NCI-H526 treated with DMSO at 0.1 percent for 48 hours (cell line): ENCODE data around the gene PRLH.
A peak's percentile ranks its signal among the peaks of the same experiment; 100 is the strongest.
"Not testable (repeated sequence)": the region's sequence is repeated elsewhere in the genome, so short reads cannot be mapped to it uniquely, and the experiment has no call there.

Experiments used
- DNase-seq: peaks from one replicate; lab custom pipeline; 2025; lab: John Stamatoyannopoulos, UW

PRLH gene

DNA sequence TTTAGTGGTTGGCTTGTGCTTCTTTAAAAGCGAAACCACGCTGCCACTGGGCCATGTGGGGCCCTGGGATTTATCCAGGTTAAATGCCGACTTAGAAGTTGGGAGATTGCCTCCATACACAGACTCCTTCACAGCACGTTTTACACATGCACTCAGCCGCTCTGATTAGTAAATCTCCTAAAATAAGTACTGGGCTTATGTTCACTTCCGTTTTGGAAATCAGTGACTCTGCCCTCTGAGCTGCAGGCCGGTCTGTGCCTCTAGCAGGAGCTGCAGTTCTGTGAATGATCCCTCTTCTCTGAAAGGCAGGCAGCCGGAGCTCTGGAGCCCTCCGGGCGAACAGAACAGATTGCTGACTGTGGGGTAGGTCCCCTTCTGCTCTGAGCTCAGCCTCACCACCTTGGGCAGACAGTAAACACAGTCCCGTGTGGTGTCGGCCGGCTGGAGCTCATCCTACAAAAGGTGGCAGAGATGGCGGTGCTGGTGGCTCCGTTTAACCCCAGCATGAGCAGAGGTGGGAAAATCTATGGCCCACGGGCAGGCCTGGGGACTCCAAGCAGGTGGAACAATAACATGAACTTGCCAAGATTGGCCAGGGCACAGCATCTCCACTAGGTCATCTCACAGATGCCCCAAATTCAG lies 34.0 kb downstream of the PRLH start:
- DNase-seq = no peak

DNA sequence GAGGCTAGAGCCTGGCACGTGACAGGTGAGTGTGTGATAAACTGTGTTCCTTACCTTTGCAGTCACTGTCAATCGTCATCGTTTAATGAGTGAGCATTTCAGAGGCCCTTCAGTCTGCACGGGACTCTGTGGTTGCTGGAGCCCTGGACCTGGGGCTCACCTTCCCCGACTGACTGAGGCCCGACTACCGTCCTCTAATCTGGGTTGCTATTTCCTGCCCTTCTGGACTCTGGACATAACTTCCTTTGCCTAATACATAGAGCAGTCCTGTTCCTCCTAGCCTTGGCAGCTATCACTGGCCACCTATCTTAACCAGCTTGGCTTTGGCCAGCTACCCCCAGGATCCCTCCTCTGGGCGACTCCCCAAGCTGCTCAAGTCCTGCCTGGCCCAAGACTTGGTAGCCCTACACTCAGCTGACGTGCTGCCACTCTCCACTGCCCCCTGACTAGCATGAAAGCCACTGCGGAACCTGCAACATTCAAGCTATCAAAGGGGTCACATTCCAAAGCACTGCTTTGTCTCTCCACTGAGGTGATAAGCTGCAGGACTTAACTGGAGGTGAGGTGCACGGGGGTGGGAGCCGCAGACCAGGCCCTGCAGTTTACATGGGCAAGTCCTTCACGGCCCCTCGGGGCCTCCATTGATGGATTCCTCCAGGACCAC lies 35.2 kb downstream of the PRLH start:
- no peak for DNase-seq

DNA sequence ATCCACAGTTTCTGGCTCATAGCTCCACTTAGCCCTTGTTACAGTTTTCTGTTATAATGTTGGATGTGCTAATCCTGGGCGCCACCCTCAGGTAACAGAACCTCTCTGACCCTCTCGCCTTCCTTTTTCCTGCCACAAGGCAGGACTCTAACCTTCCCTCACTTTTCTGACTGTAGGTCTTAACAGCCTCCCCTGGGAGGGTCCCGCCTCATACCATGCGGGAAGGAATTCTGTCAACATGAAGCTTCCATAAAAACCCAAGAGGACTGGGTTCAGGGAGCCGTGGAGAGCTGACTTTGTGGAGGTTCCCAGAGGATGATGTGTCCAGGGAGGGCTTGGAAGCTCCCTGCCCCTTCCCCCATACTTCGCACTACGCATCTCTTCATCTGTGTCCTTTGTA lies 36.0 kb downstream of the PRLH start:
- DNase-seq = no peak

DNA sequence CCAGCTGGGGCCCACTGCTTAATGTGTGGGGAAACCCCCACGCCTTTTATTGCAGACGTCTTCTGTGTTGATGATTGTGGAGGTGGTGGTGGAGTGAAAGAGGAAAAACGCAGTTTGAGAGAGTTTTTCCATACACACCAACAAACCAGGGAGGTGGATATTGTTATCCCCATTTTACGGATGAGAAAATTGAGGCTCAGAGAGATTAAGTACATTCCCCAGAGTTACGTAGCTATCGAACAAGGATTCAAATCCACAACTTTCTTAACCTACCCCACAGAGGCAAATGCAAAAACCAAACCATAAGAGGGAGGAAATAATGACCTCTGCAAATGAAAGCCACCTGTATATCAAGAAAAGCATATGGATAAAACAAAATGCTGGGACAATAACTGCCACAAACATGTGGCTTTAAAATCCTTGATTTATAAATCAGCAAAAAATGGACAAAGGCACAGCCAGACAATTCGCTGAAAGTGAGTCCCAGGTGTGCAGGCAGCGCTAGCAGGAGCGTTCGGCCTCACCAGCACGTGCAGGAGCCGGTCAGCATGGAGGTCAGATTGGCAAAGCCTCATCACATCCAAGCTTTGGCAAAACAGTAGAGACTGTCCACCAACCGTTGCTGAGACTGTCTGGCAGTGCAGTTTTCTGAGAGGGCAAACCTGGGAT lies 36.8 kb downstream of the PRLH start:
- DNase-seq = no peak

DNA sequence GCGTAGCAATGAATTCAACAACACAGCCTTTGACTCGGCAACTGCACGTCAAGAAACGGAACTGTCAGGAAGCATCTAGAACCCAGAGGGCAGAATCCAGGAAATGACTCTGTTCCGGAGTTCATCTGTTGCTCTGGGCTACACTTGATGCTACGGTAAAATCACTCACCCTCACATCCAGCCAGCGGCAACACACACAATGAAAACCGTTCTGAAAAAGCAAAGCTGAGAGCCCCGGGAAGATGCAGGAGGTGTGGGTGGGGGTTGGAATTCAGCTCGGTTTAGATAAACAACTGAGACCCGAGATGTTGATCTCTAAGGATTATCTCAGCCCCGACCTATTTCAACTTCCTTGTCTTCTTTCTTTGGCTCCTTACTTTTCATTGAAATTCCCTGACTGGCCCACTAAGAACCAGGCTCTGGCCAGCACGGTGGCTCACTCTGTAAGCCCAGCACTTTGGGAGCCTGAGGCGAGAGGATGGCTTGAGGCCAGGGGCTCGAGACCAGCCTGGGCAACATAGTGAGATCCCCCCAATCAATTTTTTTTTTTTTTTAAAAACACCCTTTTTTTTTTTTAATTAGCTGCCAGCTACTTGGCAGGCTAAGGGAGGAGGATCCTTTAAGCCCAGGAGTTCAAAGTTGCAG lies 37.5 kb downstream of the PRLH start:
- no peak for DNase-seq

DNA sequence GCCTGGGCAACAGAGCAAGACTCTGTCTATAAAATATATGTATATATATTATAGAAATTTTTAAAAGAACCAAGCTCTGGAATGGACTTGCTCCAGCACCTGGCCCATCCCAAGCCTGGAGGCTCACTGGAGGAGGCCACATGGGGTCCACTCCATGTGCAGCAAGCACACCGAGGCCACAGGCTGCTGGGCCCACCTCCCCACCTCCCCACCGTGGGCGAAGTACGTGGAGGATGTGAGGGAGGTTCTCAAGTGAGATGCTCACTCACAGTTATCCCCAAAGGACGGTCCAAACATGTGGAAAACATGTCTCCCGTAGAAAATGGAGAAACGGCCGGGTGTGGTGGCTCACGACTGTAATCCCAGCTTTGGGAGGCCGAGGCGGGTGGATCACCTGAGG lies 38.0 kb downstream of the PRLH start:
- DNase-seq = no peak

DNA sequence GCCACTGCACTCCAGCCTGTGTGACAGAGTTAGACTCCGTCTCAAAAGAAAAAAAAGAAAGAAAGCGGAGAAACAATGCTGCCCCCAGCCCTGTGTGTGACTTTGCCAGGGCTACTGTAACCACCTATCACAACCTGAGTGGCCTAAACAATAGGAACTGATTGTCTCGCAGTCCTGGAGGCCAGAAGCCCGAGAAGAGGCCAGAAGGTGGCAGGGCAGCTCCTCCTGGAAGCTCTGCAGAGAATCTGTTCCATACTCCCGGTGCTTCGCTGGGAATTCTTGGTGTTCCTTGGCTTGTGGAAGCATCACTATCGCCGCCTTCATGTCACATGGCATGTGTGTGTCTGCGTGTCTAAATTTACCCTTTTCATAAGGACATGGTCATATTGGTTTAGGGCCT lies 38.6 kb downstream of the PRLH start:
- DNase-seq = peak; percentile 26

DNA sequence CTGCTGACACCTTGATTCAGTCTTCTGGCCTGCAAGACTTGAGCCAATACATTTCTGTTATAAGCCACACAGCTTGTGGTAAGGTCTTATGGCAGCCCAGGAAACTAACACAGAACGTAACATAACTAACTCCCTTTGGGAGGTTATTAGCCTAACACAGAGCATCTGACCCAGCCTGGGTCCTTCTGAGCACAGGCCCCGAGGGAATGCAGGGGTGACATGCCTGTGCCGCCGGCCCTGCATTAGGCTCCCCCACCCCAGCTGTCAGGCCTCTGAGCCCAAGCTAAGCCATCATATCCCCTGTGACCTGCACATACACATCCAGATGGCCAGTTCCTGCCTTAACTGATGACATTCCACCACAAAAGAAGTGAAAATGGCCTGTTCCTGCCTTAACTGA lies 40.1 kb downstream of the PRLH start:
- not testable (repeated sequence) for DNase-seq

DNA sequence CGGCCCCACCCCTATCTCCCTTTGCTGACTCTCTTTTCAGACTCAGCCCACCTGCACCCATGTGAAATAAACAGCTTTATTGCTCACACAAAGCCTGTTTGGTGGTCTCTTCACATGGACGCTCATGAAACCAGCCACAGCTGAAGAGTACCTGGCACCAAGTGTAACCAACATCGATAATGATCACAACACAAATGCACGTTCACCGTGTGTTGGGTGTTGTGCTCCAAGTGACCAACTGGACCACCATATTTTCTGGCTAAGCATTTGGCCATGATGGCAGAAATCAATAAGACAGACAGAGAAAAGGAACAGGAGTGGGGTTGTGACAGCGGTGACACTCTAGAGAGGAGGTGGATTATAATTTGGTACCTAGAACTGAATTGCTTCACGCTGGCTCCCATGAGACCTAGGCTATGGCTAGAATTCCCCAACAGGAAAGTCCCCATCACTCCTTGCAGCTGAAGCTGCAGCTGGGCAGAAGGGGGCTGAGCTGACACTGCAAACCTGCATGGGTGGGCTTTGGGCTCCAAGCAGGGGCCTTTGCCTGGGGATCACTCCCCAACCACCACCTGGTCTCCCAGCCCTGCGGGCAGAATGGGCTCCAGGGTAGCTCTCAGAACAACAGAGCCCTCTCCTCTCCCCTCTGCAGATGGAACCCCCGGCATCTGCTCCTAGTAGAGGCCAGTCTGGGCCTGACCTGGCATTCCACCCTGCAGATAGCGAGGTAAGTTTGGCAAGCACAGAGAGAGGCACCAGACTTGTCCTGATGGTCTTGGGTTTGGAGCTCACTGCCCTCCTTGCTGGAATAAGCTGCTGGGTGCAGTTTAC lies 46.4 kb downstream of the PRLH start:
- no peak for DNase-seq

DNA sequence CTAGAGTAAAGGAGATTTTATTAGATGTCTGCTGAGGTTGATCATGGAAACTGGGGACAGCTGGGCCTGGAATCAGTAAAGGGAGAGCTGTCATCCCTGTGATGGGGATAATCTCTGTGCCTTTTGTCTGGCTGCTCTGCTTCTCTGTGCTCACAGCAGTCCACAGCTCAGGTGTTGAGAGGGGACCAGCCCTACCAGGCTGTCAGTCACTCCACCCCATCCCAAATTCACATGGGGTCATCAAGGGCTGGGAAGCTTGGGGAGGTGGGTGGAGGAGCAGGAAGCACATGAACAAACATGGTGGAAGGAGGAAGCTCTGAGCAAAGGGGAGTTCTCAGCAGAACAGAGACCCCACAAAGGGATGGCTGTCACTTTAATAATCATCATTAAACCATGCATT lies 47.3 kb downstream of the PRLH start:
- DNase-seq = no peak

DNA sequence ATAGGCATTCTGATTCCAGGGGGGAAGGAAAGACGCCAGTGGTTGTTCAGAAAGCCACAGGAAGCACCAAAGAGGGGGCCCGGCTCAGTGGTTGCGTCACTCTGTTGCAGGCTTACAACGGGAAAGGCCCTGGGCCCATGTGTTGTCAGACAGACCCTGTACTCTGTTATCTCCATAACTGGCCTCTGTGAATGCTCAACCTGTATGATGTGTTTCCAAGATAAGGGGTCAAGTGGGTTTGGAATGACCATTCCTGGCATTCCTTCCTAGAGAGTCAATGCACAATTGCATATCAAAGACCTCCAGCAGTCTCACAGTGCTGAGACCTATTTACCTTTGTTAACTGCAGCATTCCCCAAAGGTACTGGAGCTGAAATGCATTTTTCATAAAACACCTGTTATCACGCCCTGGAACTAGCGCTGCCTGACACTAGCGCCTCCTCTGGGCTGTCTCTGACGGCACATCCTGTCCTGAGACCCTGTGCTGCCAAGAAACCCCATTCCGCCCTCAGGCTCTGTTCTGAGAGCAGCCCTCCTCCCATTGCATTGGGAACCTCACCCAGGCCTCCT lies 47.9 kb downstream of the PRLH start:
- no peak for DNase-seq

DNA sequence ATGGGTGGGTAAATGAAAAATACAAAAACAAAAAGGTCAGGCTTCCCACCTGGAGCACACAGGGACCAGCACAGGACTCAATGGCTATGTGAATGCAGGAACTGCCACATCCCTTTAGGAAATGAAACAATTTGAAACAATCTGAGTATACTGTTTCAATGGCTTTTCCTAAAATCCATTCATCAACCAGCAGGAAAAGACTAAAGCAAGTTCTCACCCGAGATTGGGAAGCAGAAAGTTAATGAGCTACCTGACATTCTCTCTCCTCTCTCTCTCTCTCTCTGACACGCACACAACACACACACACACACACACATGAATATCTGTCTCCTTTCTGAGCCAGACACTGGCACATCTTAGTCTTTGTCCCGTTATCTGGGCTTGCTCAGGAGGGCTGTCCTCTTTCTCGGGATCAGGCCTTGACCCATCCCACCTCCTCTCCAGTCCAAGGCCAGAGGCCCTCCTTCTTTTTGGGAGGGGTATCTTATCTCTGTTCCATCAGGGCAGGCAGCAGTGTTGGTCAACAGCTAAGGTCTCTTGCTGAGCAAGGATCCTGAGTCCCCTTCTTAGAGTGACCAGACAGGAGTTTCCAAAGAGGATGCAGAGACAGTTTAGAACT lies 49.4 kb downstream of the PRLH start:
- no peak for DNase-seq

DNA sequence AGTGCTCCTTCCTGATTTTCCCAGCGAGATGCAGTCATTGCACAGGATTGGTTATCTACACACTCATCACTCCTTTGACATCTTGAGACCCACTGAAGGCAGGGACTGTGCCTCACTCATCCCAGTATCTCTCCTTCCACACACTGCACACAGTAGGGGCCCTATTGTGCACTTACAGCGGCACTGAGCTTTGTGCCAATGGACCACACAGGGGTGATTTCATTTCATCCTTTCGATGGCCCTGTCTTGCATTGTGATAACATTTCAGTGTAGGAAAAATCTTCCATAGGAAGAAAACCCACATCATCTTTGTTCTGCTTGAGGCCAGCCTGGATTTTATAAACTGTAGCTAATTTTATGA lies 50.0 kb downstream of the PRLH start:
- no peak for DNase-seq
